C4-2B (cell line): ENCODE results near the gene UBL4B.

Source experiments
- ZFX ChIP-seq: fragments of 450-650 bp; IDR thresholded peaks from 2 replicates; pipeline ENCODE4 v1.6.1; 2017
- TF ChIP-seq, protein P1 (sequence below): fragments of 450-650 bp; conservative IDR thresholded peaks from 2 replicates; pipeline ENCODE4 v1.5.1; 2017; ENCODE audit warnings: mild to moderate bottlenecking

GRCh38 chr1:110106013-110106941 lies 6.0 kb upstream of the UBL4B start:
- TF ChIP-seq, protein P1, sequence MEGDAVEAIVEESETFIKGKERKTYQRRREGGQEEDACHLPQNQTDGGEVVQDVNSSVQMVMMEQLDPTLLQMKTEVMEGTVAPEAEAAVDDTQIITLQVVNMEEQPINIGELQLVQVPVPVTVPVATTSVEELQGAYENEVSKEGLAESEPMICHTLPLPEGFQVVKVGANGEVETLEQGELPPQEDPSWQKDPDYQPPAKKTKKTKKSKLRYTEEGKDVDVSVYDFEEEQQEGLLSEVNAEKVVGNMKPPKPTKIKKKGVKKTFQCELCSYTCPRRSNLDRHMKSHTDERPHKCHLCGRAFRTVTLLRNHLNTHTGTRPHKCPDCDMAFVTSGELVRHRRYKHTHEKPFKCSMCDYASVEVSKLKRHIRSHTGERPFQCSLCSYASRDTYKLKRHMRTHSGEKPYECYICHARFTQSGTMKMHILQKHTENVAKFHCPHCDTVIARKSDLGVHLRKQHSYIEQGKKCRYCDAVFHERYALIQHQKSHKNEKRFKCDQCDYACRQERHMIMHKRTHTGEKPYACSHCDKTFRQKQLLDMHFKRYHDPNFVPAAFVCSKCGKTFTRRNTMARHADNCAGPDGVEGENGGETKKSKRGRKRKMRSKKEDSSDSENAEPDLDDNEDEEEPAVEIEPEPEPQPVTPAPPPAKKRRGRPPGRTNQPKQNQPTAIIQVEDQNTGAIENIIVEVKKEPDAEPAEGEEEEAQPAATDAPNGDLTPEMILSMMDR, result peak; percentile 97
- peak; percentile 21; the same call in 1 of the 2 replicates for TF ChIP-seq ZFX
